HepG2 (cell line): ENCODE data around the gene ECHS1. TPM values are rescaled to one million over a fixed set of nuclear protein-coding genes. Genes with fewer than 3 reads are reported as not detected.

Experiments used
- ARID2 ChIP-seq: sonication (generic); formaldehyde crosslinking; IDR thresholded peaks from 2 replicates; pipeline ENCODE4 v1.8.1; 2022; ENCODE audit warnings: mild to moderate bottlenecking, missing genetic modification reagents, borderline replicate concordance
- EED ChIP-seq: sonication (generic); formaldehyde crosslinking; IDR thresholded peaks from 2 replicates; pipeline ENCODE4 v1.5.0; 2020; ENCODE audit warnings: mild to moderate bottlenecking, missing genetic modification reagents
- ETV6 ChIP-seq: sonication (generic); formaldehyde crosslinking; conservative IDR thresholded peaks from 2 replicates; pipeline ENCODE4 v1.4.0; 2020; ENCODE audit warnings: missing genetic modification reagents
- GTF3A ChIP-seq: sonication (generic); formaldehyde crosslinking; conservative IDR thresholded peaks from 2 replicates; pipeline ENCODE4 v1.4.0; 2020; ENCODE audit warnings: mild to moderate bottlenecking, missing genetic modification reagents
- MIXL1 ChIP-seq: IDR thresholded peaks from 2 replicates; pipeline ENCODE4 v1.6.1; 2016
- NFKB2 ChIP-seq: sonication (generic); formaldehyde crosslinking; IDR thresholded peaks from 2 replicates; pipeline ENCODE4 v1.4.0; 2020; ENCODE audit warnings: missing genetic modification reagents, borderline replicate concordance
- NRL ChIP-seq: sonication (generic); formaldehyde crosslinking; IDR thresholded peaks from 2 replicates; pipeline ENCODE4 v1.5.0; 2020; ENCODE audit warnings: missing genetic modification reagents, mild to moderate bottlenecking, moderate library complexity, borderline replicate concordance
- RARA ChIP-seq: IDR thresholded peaks from 2 replicates; pipeline ENCODE4 v1.6.1; 2016; ENCODE audit warnings: missing genetic modification reagents, missing compliant biosample characterization
- RFXAP ChIP-seq: sonication (generic); formaldehyde crosslinking; IDR thresholded peaks from 2 replicates; pipeline ENCODE4 v1.4.0; 2020; ENCODE audit warnings: missing genetic modification reagents, borderline replicate concordance
- SNAPC2 ChIP-seq: sonication (generic); formaldehyde crosslinking; IDR thresholded peaks from 2 replicates; pipeline ENCODE4 v1.8.1; 2022; ENCODE audit warnings: mild to moderate bottlenecking, missing genetic modification reagents
- SP4 ChIP-seq: sonication (generic); formaldehyde crosslinking; IDR thresholded peaks from 2 replicates; pipeline ENCODE4 v1.8.1; 2023; ENCODE audit warnings: mild to moderate bottlenecking, missing genetic modification reagents
- ZNF510 ChIP-seq: sonication (generic); formaldehyde crosslinking; IDR thresholded peaks from 2 replicates; pipeline ENCODE4 v1.4.0; 2020; ENCODE audit warnings: low read depth, mild to moderate bottlenecking, missing genetic modification reagents
- ZNF556 ChIP-seq: sonication (generic); formaldehyde crosslinking; IDR thresholded peaks from 2 replicates; pipeline ENCODE4 v1.4.0; 2020; ENCODE audit warnings: mild to moderate bottlenecking, missing genetic modification reagents, borderline replicate concordance
- ZNF672 ChIP-seq: sonication (generic); formaldehyde crosslinking; IDR thresholded peaks from 2 replicates; pipeline ENCODE4 v1.8.1; 2022; ENCODE audit warnings: missing genetic modification reagents
- ZNF773 ChIP-seq: sonication (generic); formaldehyde crosslinking; IDR thresholded peaks from 2 replicates; pipeline ENCODE4 v1.4.0; 2020; ENCODE audit warnings: missing genetic modification reagents, borderline replicate concordance
- polyA plus RNA-seq, 8 experiments: library from polyadenylated mRNA; depleted of rRNA in 3 of 8; stranded (reverse) in 7 of 8; unstranded in 1 of 8; fragments of >200 nt; fragmentation: Illumina TruSeq in 4 of 8; extraction: Trizol in 4 of 8; gene quantifications; 2 replicates each; pipeline versions ENCODE4 v1.2.1 to v1.2.3, GENCODE V29; 2011 to 2016; ENCODE audit warnings: low read depth in 4 of 8, missing spikeins in 1 of 8, mixed read lengths in 1 of 8; ENCODE audit not compliant: insufficient read depth in 1 of 8
- total RNA-seq, 5 experiments: library from RNA; depleted of rRNA; stranded (reverse); fragments of >200 nt; fragmentation: Illumina TruSeq; extraction: Trizol; gene quantifications; 2 replicates each; pipeline ENCODE4 v1.2.3, GENCODE V29; 2016; ENCODE audit warnings: low read depth in 1 of 5
- TF ChIP-seq, protein P1 (sequence below): sonication (generic); formaldehyde crosslinking; IDR thresholded peaks from 2 replicates; pipeline ENCODE4 v1.9.0; 2021; ENCODE audit warnings: mild to moderate bottlenecking, missing genetic modification reagents
- TF ChIP-seq, protein P2 (sequence below): sonication (generic); formaldehyde crosslinking; IDR thresholded peaks from 2 replicates; pipeline ENCODE4 v1.5.1; 2020; ENCODE audit warnings: mild to moderate bottlenecking, missing genetic modification reagents
- TF ChIP-seq, protein P3 (sequence below): sonication (generic); formaldehyde crosslinking; IDR thresholded peaks from 2 replicates; pipeline ENCODE4 v1.8.0; 2022; ENCODE audit warnings: low read depth, missing genetic modification reagents

The ECHS1 gene
- total and polyA plus RNA-seq, 2 of the 13 experiments (the other 11 are each of a cell fraction or from before 2014, with no cell fraction given): 32.7 to 195 TPM

DNA sequence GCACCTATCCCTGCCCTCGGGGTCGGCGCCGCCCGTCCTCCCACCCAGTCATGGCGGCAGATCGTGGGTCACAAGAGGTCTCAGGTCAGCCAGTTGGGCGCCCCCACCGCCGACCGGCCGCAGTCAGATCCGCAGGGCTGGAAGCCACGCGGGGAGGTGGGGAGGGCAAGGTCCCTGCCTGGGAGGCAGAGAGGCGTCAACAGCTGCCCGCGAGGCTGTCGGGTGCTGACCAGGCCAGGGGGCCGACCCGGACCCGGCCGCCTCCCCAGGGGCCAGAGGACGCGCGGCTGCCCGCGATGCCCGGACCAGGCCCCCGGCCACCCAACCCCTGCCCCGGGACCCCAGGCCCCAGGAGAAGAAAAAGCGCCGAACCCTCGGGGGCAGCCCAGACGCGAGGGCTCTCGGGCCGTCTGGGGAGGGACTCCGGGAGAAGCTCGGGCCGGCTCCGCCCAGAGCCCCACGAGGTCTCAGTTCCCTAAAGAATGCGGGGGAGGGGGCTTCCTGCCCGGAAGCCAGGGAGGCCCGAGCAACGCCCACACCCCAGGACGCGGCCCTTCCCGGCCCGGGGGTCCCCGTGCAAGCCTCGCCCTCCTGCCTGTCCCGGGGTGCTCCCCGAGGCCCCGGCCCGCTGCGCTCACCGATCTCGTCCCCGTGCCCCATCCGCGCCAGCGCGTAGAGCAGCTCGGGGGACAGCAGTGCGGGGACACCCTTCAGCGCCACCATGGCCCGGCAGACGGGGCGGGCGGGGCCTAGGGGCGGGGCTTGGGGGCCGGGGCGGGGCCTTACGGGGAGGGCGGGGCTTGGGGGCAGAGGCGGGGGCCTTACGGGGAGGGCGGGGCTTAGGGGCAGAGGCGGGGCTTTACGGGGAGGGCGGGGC lies 15.6 kb downstream of the ECHS1 start, which contains the start of gene FUOM (continued):
- TF ChIP-seq, protein P1, sequence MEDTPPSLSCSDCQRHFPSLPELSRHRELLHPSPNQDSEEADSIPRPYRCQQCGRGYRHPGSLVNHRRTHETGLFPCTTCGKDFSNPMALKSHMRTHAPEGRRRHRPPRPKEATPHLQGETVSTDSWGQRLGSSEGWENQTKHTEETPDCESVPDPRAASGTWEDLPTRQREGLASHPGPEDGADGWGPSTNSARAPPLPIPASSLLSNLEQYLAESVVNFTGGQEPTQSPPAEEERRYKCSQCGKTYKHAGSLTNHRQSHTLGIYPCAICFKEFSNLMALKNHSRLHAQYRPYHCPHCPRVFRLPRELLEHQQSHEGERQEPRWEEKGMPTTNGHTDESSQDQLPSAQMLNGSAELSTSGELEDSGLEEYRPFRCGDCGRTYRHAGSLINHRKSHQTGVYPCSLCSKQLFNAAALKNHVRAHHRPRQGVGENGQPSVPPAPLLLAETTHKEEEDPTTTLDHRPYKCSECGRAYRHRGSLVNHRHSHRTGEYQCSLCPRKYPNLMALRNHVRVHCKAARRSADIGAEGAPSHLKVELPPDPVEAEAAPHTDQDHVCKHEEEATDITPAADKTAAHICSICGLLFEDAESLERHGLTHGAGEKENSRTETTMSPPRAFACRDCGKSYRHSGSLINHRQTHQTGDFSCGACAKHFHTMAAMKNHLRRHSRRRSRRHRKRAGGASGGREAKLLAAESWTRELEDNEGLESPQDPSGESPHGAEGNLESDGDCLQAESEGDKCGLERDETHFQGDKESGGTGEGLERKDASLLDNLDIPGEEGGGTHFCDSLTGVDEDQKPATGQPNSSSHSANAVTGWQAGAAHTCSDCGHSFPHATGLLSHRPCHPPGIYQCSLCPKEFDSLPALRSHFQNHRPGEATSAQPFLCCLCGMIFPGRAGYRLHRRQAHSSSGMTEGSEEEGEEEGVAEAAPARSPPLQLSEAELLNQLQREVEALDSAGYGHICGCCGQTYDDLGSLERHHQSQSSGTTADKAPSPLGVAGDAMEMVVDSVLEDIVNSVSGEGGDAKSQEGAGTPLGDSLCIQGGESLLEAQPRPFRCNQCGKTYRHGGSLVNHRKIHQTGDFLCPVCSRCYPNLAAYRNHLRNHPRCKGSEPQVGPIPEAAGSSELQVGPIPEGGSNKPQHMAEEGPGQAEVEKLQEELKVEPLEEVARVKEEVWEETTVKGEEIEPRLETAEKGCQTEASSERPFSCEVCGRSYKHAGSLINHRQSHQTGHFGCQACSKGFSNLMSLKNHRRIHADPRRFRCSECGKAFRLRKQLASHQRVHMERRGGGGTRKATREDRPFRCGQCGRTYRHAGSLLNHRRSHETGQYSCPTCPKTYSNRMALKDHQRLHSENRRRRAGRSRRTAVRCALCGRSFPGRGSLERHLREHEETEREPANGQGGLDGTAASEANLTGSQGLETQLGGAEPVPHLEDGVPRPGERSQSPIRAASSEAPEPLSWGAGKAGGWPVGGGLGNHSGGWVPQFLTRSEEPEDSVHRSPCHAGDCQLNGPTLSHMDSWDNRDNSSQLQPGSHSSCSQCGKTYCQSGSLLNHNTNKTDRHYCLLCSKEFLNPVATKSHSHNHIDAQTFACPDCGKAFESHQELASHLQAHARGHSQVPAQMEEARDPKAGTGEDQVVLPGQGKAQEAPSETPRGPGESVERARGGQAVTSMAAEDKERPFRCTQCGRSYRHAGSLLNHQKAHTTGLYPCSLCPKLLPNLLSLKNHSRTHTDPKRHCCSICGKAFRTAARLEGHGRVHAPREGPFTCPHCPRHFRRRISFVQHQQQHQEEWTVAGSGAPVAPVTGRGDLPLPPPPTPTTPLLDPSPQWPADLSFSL: no peak; the same call in 1 of the 2 replicates
- TF ChIP-seq ZNF672 (CRISPR knock-in tag) (no peak), ZNF773 (CRISPR knock-in tag) (no peak), SP4 (CRISPR knock-in tag) (peak; percentile 78), RFXAP (CRISPR knock-in tag) (0 out of 2 replicates have a peak, but pooled peaks have one; percentile 18), ARID2 (CRISPR knock-in tag) (peak; percentile 52), ZNF556 (CRISPR knock-in tag) (no peak), SNAPC2 (CRISPR knock-in tag) (peak; percentile 64; the same call in 1 of the 2 replicates), ZNF510 (CRISPR knock-in tag) (0 out of 2 replicates have a peak, but pooled peaks have one; percentile 15), MIXL1 (CRISPR knock-in tag) (no peak), GTF3A (CRISPR knock-in tag) (no peak), EED (CRISPR knock-in tag) (peak; percentile 50; the same call in 1 of the 2 replicates), ETV6 (peak; percentile 71; the same call in 1 of the 2 replicates), NRL (CRISPR knock-in tag) (0 out of 2 replicates have a peak, but pooled peaks have one; percentile 14), RARA (CRISPR knock-in tag) (0 out of 2 replicates have a peak, but pooled peaks have one; percentile 12), NFKB2 (CRISPR knock-in tag) (peak; percentile 62; the same call in 1 of the 2 replicates)
- TF ChIP-seq, protein P2, sequence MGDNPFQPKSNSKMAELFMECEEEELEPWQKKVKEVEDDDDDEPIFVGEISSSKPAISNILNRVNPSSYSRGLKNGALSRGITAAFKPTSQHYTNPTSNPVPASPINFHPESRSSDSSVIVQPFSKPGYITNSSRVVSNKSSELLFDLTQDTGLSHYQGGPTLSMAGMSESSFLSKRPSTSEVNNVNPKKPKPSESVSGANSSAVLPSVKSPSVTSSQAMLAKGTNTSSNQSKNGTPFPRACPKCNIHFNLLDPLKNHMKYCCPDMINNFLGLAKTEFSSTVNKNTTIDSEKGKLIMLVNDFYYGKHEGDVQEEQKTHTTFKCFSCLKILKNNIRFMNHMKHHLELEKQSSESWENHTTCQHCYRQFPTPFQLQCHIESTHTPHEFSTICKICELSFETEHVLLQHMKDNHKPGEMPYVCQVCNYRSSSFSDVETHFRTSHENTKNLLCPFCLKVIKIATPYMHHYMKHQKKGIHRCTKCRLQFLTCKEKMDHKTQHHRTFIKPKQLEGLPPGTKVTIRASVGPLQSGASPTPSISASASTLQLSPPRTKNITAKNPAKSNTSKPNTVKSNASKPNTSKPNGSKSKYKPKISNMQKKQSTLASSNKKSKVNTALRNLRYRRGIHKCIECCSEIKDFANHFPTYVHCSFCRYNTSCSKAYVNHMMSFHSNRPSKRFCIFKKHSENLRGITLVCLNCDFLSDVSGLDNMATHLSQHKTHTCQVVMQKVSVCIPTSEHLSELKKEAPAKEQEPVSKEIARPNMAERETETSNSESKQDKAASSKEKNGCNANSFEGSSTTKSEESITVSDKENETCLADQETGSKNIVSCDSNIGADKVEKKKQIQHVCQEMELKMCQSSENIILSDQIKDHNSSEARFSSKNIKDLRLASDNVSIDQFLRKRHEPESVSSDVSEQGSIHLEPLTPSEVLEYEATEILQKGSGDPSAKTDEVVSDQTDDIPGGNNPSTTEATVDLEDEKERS (CRISPR knock-in tag): 0 out of 2 replicates have a peak, but pooled peaks have one; percentile 31
- TF ChIP-seq, protein P3, sequence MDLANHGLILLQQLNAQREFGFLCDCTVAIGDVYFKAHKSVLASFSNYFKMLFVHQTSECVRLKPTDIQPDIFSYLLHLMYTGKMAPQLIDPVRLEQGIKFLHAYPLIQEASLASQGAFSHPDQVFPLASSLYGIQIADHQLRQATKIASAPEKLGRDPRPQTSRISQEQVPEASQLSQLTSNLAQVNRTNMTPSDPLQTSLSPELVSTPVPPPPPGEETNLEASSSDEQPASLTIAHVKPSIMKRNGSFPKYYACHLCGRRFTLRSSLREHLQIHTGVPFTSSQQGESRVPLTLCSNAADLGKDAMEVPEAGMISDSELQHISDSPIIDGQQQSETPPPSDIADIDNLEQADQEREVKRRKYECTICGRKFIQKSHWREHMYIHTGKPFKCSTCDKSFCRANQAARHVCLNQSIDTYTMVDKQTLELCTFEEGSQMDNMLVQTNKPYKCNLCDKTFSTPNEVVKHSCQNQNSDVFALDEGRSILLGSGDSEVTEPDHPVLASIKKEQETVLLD (CRISPR knock-in tag): 0 out of 2 replicates have a peak, but pooled peaks have one; percentile 10
